Spleen (tissue), 11 donors: ENCODE measurements around the gene GPC2. TPM values are rescaled to one million over a fixed set of nuclear protein-coding genes. Genes with fewer than 3 reads are reported as not detected.

Experiments
- DNase-seq: peaks from one replicate; pipeline ENCODE4 v3.0.0-alpha.2; 2020
- H3K27ac ChIP-seq, 8 donors: fragments of 200-600 bp; sonication (generic) in 7 of 8; 1 replicate in 4 of 8; 2 replicates in 4 of 8; pipeline versions ENCODE4 v1.5.0 to v1.8.0; 2016 to 2021; ENCODE audit warnings: inconsistent platforms in 4 of 8, mild to moderate bottlenecking in 4 of 8, moderate library complexity in 1 of 8
- H3K27me3 ChIP-seq, 7 donors: fragments of 200-600 bp; sonication (generic) in 6 of 7; replicated peaks in 1 of 7; 1 replicate in 4 of 7; 2 replicates in 3 of 7; pipeline versions ENCODE4 v1.5.0 to v1.8.0; 2016 to 2021; ENCODE audit warnings: inconsistent platforms in 3 of 7, mild to moderate bottlenecking in 1 of 7
- H3K36me3 ChIP-seq, 6 donors: fragments of 200-600 bp; sonication (generic) in 5 of 6; 1 replicate in 4 of 6; 2 replicates in 2 of 6; pipeline versions ENCODE4 v1.5.0 to v1.8.0; 2016 to 2021; ENCODE audit warnings: inconsistent platforms in 2 of 6
- H3K4me1 ChIP-seq, 6 donors: fragments of 200-600 bp; sonication (generic) in 5 of 6; 1 replicate in 3 of 6; 2 replicates in 3 of 6; pipeline versions ENCODE4 v1.5.0 to v1.8.0; 2016 to 2021; ENCODE audit warnings: inconsistent platforms in 3 of 6
- H3K4me3 ChIP-seq, 8 donors: fragments of 200-600 bp; sonication (generic) in 7 of 8; 1 replicate in 4 of 8; 2 replicates in 4 of 8; pipeline versions ENCODE4 v1.5.0 to v1.8.0; 2016 to 2021; ENCODE audit warnings: inconsistent platforms in 4 of 8, mild to moderate bottlenecking in 4 of 8, moderate library complexity in 2 of 8
- H3K9me3 ChIP-seq, 8 donors: fragments of 200-600 bp; sonication (generic) in 7 of 8; 1 replicate in 4 of 8; 2 replicates in 4 of 8; pipeline versions ENCODE4 v1.5.0 to v1.8.0; 2016 to 2021; ENCODE audit warnings: inconsistent platforms in 4 of 8
- POLR2A ChIP-seq, 3 donors: fragments of 450-650 bp; IDR thresholded peaks; one replicate each; pipeline ENCODE4 v1.5.1; 2017; ENCODE audit warnings: antibody characterized with exemption in 3 of 3, mild to moderate bottlenecking in 1 of 3
- POLR2AphosphoS5 ChIP-seq, 3 donors: sonication (generic); formaldehyde crosslinking; IDR thresholded peaks; one replicate each; pipeline ENCODE4 v1.5.1; 2017; ENCODE audit warnings: antibody characterized with exemption in 3 of 3
- WGBS, 5 donors: extraction: QIAGEN DNeasy Blood & Tissue Kit in 3 of 5; methylation state at CpG; one replicate each; pipeline versions ENCODE4 v1.1.5 to v1.1.7; 2013 to 2018; 5-methylcytosine and 5-hydroxymethylcytosine counted together
- intact Hi-C: fragments of 100-400 bp; cut with DNase I; formaldehyde crosslinking; loops from one replicate; pipeline ENCODE4 v1.15.0; 2023; ENCODE audit warnings: low total_unique reads
- polyA plus RNA-seq, 3 donors: library from polyadenylated mRNA; stranded (reverse); fragments of 200-250 nt; gene quantifications; one replicate each; pipeline ENCODE4 v1.2.1, GENCODE V29; 2013
- total RNA-seq, 7 donors: library from RNA; depleted of rRNA in 3 of 7; stranded (reverse); fragments of >200 nt in 3 of 7; fragmentation: NEBNext Ultra II Directional in 4 of 7; extraction: Animal tissue kit (Norgen Biotek cat#: 25700) in 4 of 7; gene quantifications; one replicate each; pipeline versions ENCODE4 v1.1.0 to v1.2.1, GENCODE V29; 2016 to 2021
- TF ChIP-seq, protein P1 (sequence below), 11 experiments: fragments of 200-600 bp in 7 of 11; fragments of 450-650 bp in 4 of 11; sonication (generic) in 4 of 11; IDR thresholded peaks in 8 of 11; conservative IDR thresholded peaks in 3 of 11; 1 replicate in 7 of 11; 2 replicates in 4 of 11; pipeline versions ENCODE4 v1.4.0 to v1.8.0; 2016 to 2021; ENCODE audit warnings: antibody characterized with exemption in 11 of 11, inconsistent platforms in 4 of 11, mild to moderate bottlenecking in 1 of 11
- donor health status: healthy with polysubstance abuse.
- donor health status: DM: no; HTN: no; CAD: no; lungs with moderate emphysema.
- donor health status: DM: no; HTN: no; CAD: no.
- donor health status: Bipolar disorder and iron deficiency.
- donor health status: healthy.
- donor health status: DM: no; HTN: no; CAD: no.
- donor health status: DM: yes; HTN: yes; CAD: no.

Gene GPC2
- total and polyA plus RNA-seq, 10 donors: 2.1 to 5.3 (median 4.3) TPM

DNA sequence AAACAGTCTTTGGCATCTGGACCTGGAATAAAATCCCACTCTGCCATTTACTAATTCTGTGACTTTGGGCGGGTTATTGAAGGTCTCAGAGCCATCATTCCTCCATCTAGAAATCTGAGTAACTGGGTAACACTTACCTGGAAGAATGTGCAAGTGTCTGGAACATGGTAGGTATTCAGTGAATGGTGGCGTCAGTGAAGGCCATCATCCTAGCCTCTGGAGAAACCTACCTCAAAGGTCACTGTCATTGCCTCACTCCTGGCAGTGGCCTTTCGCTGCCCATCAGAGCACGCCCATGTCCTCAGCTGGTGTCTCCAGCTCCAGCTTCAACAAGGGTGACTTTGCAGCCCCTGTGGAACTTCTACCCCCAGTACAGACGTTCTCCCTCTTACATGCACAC, 13.3 kb downstream of the GPC2 start:
- H3K9me3 ChIP-seq: no peaks in the 10 kb centered on the region
- 87 to 93% (median 90%) methylated on average over 5 of the region's 5 CpGs for WGBS, 5 donors
- H3K36me3 ChIP-seq: no peaks in the 10 kb centered on the region
- H3K27me3 ChIP-seq: peaks cover 0 to 38% (median 13%) of the 10 kb centered on the region in 7 donors
- intact Hi-C loops: no loop called here
- peak overlapping the region in 2 of 8 donors; percentile 32 to 51 for H3K27ac ChIP-seq
- peaks cover 10 to 51% (median 28%) of the 10 kb centered on the region in 6 donors for H3K4me1 ChIP-seq
- peak; percentile 53 for DNase-seq
- H3K4me3 ChIP-seq: no peak overlapping the region
- TF ChIP-seq, protein P1, sequence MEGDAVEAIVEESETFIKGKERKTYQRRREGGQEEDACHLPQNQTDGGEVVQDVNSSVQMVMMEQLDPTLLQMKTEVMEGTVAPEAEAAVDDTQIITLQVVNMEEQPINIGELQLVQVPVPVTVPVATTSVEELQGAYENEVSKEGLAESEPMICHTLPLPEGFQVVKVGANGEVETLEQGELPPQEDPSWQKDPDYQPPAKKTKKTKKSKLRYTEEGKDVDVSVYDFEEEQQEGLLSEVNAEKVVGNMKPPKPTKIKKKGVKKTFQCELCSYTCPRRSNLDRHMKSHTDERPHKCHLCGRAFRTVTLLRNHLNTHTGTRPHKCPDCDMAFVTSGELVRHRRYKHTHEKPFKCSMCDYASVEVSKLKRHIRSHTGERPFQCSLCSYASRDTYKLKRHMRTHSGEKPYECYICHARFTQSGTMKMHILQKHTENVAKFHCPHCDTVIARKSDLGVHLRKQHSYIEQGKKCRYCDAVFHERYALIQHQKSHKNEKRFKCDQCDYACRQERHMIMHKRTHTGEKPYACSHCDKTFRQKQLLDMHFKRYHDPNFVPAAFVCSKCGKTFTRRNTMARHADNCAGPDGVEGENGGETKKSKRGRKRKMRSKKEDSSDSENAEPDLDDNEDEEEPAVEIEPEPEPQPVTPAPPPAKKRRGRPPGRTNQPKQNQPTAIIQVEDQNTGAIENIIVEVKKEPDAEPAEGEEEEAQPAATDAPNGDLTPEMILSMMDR (IDR thresholded peaks at IDR 0.05 in 8 of 11, conservative IDR thresholded peaks at IDR 0.05 in 3 of 11): no peak
- TF ChIP-seq POLR2AphosphoS5 (IDR thresholded peaks at IDR 0.05): no peak
- no peak for TF ChIP-seq POLR2A (IDR thresholded peaks at IDR 0.05)

DNA sequence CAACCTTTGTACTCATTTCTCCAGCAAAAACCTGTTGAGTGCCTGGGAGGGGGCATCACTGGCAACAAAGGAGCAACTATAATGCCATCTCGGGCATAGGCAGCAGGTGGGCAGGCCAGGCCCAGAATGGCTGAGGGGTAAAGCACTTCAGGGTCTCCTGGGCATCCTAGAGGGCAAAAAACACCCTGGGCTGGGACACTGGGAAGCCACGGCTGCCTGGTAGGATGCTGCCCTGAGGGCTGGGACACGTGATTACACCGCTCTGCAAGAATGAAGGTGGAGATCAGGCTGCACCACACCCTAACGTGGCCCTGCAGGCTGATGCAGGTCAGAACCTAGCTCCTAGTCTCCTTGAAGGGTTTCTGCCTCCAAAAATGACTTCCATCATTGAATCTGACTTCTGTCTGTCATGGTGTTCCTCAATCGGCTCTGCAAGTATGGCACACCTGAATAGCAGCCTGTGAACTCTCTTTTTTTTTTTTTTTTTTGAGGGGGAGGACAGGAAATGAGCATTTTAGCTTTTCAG, 14.1 kb downstream of the GPC2 start:
- TF ChIP-seq, protein P1 (IDR thresholded peaks at IDR 0.05 in 8 of 11, conservative IDR thresholded peaks at IDR 0.05 in 3 of 11): no peak
- no peak for TF ChIP-seq POLR2AphosphoS5 (IDR thresholded peaks at IDR 0.05)
- TF ChIP-seq POLR2A (IDR thresholded peaks at IDR 0.05): no peak
- peak; percentile 73 for DNase-seq
- no peak overlapping the region for H3K4me3 ChIP-seq
- intact Hi-C loops: no loop called here
- peaks cover 0 to 30% (median 13%) of the 10 kb centered on the region in 7 donors for H3K27me3 ChIP-seq
- H3K36me3 ChIP-seq: no peaks in the 10 kb centered on the region
- H3K4me1 ChIP-seq: peaks cover 2 to 49% (median 22%) of the 10 kb centered on the region in 6 donors
- H3K9me3 ChIP-seq: no peaks in the 10 kb centered on the region
- peak overlapping the region in 2 of 8 donors; percentile 32 to 51 for H3K27ac ChIP-seq
- 58 to 75% (median 70%) methylated on average over 5 to 6 of the region's 6 CpGs for WGBS, 5 donors

DNA sequence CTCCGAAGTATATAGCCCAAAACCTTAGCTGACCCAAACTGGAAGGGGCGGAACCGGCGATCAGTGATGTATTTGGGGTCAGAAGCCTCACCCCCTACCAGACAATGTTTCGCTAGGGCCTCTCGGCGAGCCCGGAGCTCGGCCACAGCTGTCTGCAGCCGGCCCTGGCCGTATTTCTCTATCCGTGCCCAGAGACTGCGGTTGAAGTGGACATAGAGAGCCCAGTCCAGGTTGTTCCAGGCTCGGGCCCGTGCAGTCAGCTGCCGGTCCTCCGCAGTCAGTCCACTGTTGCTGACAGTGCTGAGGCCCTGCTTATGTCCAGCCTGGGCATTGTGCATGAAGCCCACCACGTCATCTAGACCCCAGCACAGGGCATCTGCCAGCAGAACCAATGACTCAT, 17.1 kb downstream of the GPC2 start:
- Histone ChIP-seq H3K4me1 (peaks cover 10 to 61% (median 36%) of the 10 kb centered on the region in 6 donors), H3K9me3 (no peaks in the 10 kb centered on the region), H3K4me3 (no peak overlapping the region), H3K27me3 (peaks cover 0 to 6% (median 0%) of the 10 kb centered on the region in 7 donors), H3K27ac (no peak overlapping the region), H3K36me3 (peaks cover 0 to 23% (median 16%) of the 10 kb centered on the region in 6 donors)
- TF ChIP-seq, protein P1 (IDR thresholded peaks at IDR 0.05 in 8 of 11, conservative IDR thresholded peaks at IDR 0.05 in 3 of 11): no peak
- TF ChIP-seq POLR2AphosphoS5 (IDR thresholded peaks at IDR 0.05) (no peak), POLR2A (IDR thresholded peaks at IDR 0.05) (no peak)
- intact Hi-C loops: no loop called here
- DNase-seq: no peak
- 93 to 97% (median 95%) methylated on average over 17 to 18 of the region's 18 CpGs for WGBS, 5 donors

DNA sequence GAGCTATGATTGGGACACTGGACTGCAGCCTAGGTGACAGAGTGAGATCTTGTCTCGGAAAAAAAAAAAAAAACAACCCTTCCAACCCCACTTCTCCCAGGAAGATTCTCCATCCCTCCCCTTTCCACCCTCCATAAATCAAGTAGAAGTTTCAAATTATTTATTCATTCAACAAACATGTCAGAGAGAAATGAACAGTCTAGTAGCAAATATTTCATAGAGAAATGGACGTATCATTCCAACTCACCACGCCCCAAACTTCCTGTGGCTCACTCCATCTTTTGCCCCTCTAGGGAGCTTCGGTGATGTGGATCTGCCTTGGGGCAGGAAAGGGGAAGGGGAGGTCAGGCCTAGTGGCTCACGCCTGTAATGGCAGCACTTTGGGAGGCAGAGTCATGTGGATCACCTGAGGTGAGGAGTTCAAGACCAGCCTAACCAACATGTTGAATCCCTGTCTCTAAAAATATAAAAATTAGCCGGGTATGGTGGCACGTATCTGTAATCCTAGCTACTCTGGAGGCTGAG, 18.0 kb downstream of the GPC2 start:
- peaks cover 0 to 32% (median 25%) of the 10 kb centered on the region in 6 donors for H3K36me3 ChIP-seq
- DNase-seq: no peak
- WGBS, 5 donors: 54 to 70% (median 58%) methylated on average over 7 of the region's 7 CpGs
- peaks cover 0 to 5% (median 0%) of the 10 kb centered on the region in 7 donors for H3K27me3 ChIP-seq
- H3K4me3 ChIP-seq: peak overlapping the region; percentile 73 to 98 (median 91)
- no peaks in the 10 kb centered on the region for H3K9me3 ChIP-seq
- TF ChIP-seq, protein P1 (IDR thresholded peaks at IDR 0.05 in 8 of 11, conservative IDR thresholded peaks at IDR 0.05 in 3 of 11): peak in 1 of 11 experiments; percentile 19
- TF ChIP-seq POLR2AphosphoS5 (IDR thresholded peaks at IDR 0.05): no peak
- peaks cover 10 to 70% (median 43%) of the 10 kb centered on the region in 6 donors for H3K4me1 ChIP-seq
- peak overlapping the region; percentile 88 to 97 (median 95) for H3K27ac ChIP-seq
- intact Hi-C loops: no loop called here
